ENCODE results near the gene KIRREL3.

The KIRREL3 gene

GRCh38 chr11:126624506-126624905 is 376.1 kb downstream of the KIRREL3 start:
- peak; percentile 39 for DNase-seq

GRCh38 chr11:126619516-126619915 is 381.1 kb downstream of the KIRREL3 start:
- DNase-seq: no peak

- DNase-seq: no peak
These were observed 384.7 kb downstream of the KIRREL3 start for GRCh38 chr11:126615845-126616244.

- no peak for DNase-seq
These were observed 387.3 kb downstream of the KIRREL3 start for GRCh38 chr11:126613272-126613671.

- peak; percentile 49 for DNase-seq
These were observed 387.9 kb downstream of the KIRREL3 start for GRCh38 chr11:126612671-126613070.

- no peak for DNase-seq
These were observed 389.1 kb downstream of the KIRREL3 start for GRCh38 chr11:126611438-126611837.

- DNase-seq: no peak
These were observed 391.9 kb downstream of the KIRREL3 start for GRCh38 chr11:126608658-126609057.

- DNase-seq: no peak
These were observed 392.6 kb downstream of the KIRREL3 start for GRCh38 chr11:126607776-126608541.

- peak; percentile 72 for DNase-seq
These were observed 393.2 kb downstream of the KIRREL3 start for GRCh38 chr11:126607374-126607773.

- DNase-seq: no peak
These were observed 394.1 kb downstream of the KIRREL3 start for GRCh38 chr11:126606484-126606883.

GRCh38 chr11:126604461-126604860 is 396.1 kb downstream of the KIRREL3 start:
- DNase-seq: no peak

GRCh38 chr11:126603486-126603885 is 397.1 kb downstream of the KIRREL3 start:
- no peak for DNase-seq

GRCh38 chr11:126602993-126603392 is 397.6 kb downstream of the KIRREL3 start:
- no peak for DNase-seq

- no peak for DNase-seq
These were observed 398.1 kb downstream of the KIRREL3 start for GRCh38 chr11:126602349-126602940.

GRCh38 chr11:126601550-126602215 is 398.9 kb downstream of the KIRREL3 start:
- DNase-seq: no peak

- DNase-seq: no peak
These were observed 399.4 kb downstream of the KIRREL3 start for GRCh38 chr11:126601136-126601535.

GRCh38 chr11:126599217-126599897 is 401.2 kb downstream of the KIRREL3 start:
- DNase-seq: no peak

GRCh38 chr11:126598344-126599216 is 402.0 kb downstream of the KIRREL3 start:
- DNase-seq: no peak

GRCh38 chr11:126597041-126597440 is 403.5 kb downstream of the KIRREL3 start:
- no peak for DNase-seq

GRCh38 chr11:126596474-126596873 is 404.1 kb downstream of the KIRREL3 start:
- DNase-seq: no peak

- DNase-seq: no peak
These were observed 405.0 kb downstream of the KIRREL3 start for GRCh38 chr11:126595560-126595959.

GRCh38 chr11:126594921-126595367 is 405.6 kb downstream of the KIRREL3 start:
- DNase-seq: no peak
